Dendritic cell treated with granulocyte-macrophage colony-stimulating factor and Interleukin-4, amounts not matched to agents 40 ng/mL and 50 ng/mL, for 4 days (primary cell): ENCODE results near the gene AP3B1.

ENCODE experiments used
- H3K27ac Mint-ChIP-seq: one replicate; pipeline ENCODE4 v1.8.0; 2022; ENCODE audit warnings: mild to moderate bottlenecking, mixed read lengths
- H3K27me3 Mint-ChIP-seq: one replicate; pipeline ENCODE4 v1.8.0; 2022; ENCODE audit warnings: mild to moderate bottlenecking, mixed read lengths
- H3K36me3 Mint-ChIP-seq: one replicate; pipeline ENCODE4 v1.8.0; 2022; ENCODE audit warnings: low read depth, mixed read lengths
- H3K4me1 Mint-ChIP-seq: one replicate; pipeline ENCODE4 v1.8.0; 2022; ENCODE audit warnings: low read depth, mixed read lengths
- H3K4me3 Mint-ChIP-seq: one replicate; pipeline ENCODE4 v1.8.0; 2022; ENCODE audit warnings: mild to moderate bottlenecking, moderate library complexity, mixed read lengths
- H3K9me3 Mint-ChIP-seq: one replicate; pipeline ENCODE4 v1.8.0; 2022; ENCODE audit warnings: mixed read lengths
- intact Hi-C: fragments of 100-400 bp; cut with micrococcal nuclease; formaldehyde crosslinking; loops from one replicate; pipeline ENCODE4 v1.15.0; 2022

The AP3B1 gene

GRCh38 chr5:77957931-77958521 lies 336.5 kb downstream of the AP3B1 start:
- H3K27ac Mint-ChIP-seq, result no peak overlapping the region
- H3K4me3 Mint-ChIP-seq, result no peak overlapping the region
- peaks cover 55% of the 10 kb centered on the region for H3K27me3 Mint-ChIP-seq
- intact Hi-C loops, result no loop called here
- H3K4me1 Mint-ChIP-seq, result peaks cover 16% of the 10 kb centered on the region
- H3K36me3 Mint-ChIP-seq, result no peaks in the 10 kb centered on the region
- H3K9me3 Mint-ChIP-seq, result no peaks in the 10 kb centered on the region

GRCh38 chr5:77957516-77957915 lies 337.0 kb downstream of the AP3B1 start:
- no peak overlapping the region for H3K27ac Mint-ChIP-seq
- intact Hi-C loops, result no loop called here
- H3K4me3 Mint-ChIP-seq, result no peak overlapping the region
- peaks cover 16% of the 10 kb centered on the region for H3K4me1 Mint-ChIP-seq
- peaks cover 51% of the 10 kb centered on the region for H3K27me3 Mint-ChIP-seq
- H3K36me3 Mint-ChIP-seq, result no peaks in the 10 kb centered on the region
- no peaks in the 10 kb centered on the region for H3K9me3 Mint-ChIP-seq

- peaks cover 16% of the 10 kb centered on the region for H3K4me1 Mint-ChIP-seq
- intact Hi-C loops, result no loop called here
- no peak overlapping the region for H3K4me3 Mint-ChIP-seq
- H3K9me3 Mint-ChIP-seq, result no peaks in the 10 kb centered on the region
- peaks cover 48% of the 10 kb centered on the region for H3K27me3 Mint-ChIP-seq
- no peaks in the 10 kb centered on the region for H3K36me3 Mint-ChIP-seq
- no peak overlapping the region for H3K27ac Mint-ChIP-seq
These were observed 337.4 kb downstream of the AP3B1 start for GRCh38 chr5:77957081-77957480.

GRCh38 chr5:77955577-77955976 lies 338.9 kb downstream of the AP3B1 start:
- H3K36me3 Mint-ChIP-seq, result no peaks in the 10 kb centered on the region
- H3K4me1 Mint-ChIP-seq, result peaks cover 16% of the 10 kb centered on the region
- peaks cover 50% of the 10 kb centered on the region for H3K27me3 Mint-ChIP-seq
- no peaks in the 10 kb centered on the region for H3K9me3 Mint-ChIP-seq
- H3K27ac Mint-ChIP-seq, result no peak overlapping the region
- intact Hi-C loops, result no loop called here
- no peak overlapping the region for H3K4me3 Mint-ChIP-seq

GRCh38 chr5:77953374-77953773 lies 341.1 kb downstream of the AP3B1 start:
- intact Hi-C loops, result no loop called here
- no peak overlapping the region for H3K27ac Mint-ChIP-seq
- no peak overlapping the region for H3K4me3 Mint-ChIP-seq
- no peaks in the 10 kb centered on the region for H3K36me3 Mint-ChIP-seq
- no peaks in the 10 kb centered on the region for H3K9me3 Mint-ChIP-seq
- H3K27me3 Mint-ChIP-seq, result peaks cover 41% of the 10 kb centered on the region
- peaks cover 13% of the 10 kb centered on the region for H3K4me1 Mint-ChIP-seq

GRCh38 chr5:77952636-77953212 lies 341.8 kb downstream of the AP3B1 start:
- Mint-ChIP-seq H3K27ac (no peak overlapping the region), H3K9me3 (no peaks in the 10 kb centered on the region), H3K27me3 (peaks cover 34% of the 10 kb centered on the region), H3K36me3 (no peaks in the 10 kb centered on the region), H3K4me3 (no peak overlapping the region), H3K4me1 (peaks cover 6% of the 10 kb centered on the region)
- intact Hi-C loops, result no loop called here
